22Rv1 (cell line): ENCODE data around the gene CYSRT1.

Experiments
- CTCF ChIP-seq: fragments of 450-650 bp; IDR thresholded peaks from 2 replicates; pipeline ENCODE4 v1.5.1; 2017; ENCODE audit warnings: mild to moderate bottlenecking
- ZFX ChIP-seq: fragments of 450-650 bp; IDR thresholded peaks from 2 replicates; pipeline ENCODE4 v1.6.1; 2017; ENCODE audit warnings: antibody characterized with exemption, borderline replicate concordance

DNA sequence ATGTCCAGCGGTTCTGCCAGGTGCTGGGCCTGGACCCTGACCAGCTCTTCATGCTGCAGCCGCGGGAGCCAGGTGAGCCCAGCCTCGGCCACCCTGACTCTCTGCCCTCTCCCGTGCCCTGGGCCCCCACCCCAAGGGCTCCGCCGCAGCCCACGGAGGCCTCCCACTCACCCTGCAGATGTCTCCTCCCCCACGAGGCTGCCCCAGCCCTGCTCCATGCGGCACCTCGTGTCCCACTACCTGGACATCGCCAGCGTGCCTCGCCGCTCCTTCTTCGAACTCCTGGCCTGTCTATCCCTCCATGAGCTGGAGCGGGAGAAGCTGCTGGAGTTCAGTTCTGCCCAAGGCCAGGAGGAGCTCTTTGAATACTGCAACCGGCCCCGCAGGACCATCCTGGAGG lies 10.4 kb upstream of the CYSRT1 start:
- TF ChIP-seq CTCF: no peak
- TF ChIP-seq ZFX: no peak
